Measurements from ENCODE around the gene SLC25A19.
"Not testable (repeated sequence)": the region's sequence is repeated elsewhere in the genome, so short reads cannot be mapped to it uniquely, and the experiment has no call there.

The SLC25A19 gene

GRCh38 chr17:75288359-75288758 is 874 bp downstream of the SLC25A19 start:
- TF ChIP-seq POLR2A (IDR thresholded peaks at IDR 0.05; ENCODE audit: low read length), result no peak
- TF ChIP-seq GATA1 (IDR thresholded peaks at IDR 0.05; ENCODE audit: low read depth, low read length), result no peak
- DNase-seq, result no peak

GRCh38 chr17:75287221-75287620 is 2.0 kb downstream of the SLC25A19 start:
- no peak for DNase-seq
- TF ChIP-seq POLR2A (IDR thresholded peaks at IDR 0.05; ENCODE audit: low read length) (no peak), GATA1 (IDR thresholded peaks at IDR 0.05; ENCODE audit: low read depth, low read length) (no peak)

- no peak for DNase-seq
- no peak for TF ChIP-seq POLR2A (IDR thresholded peaks at IDR 0.05; ENCODE audit: low read length)
- no peak for TF ChIP-seq GATA1 (IDR thresholded peaks at IDR 0.05; ENCODE audit: low read depth, low read length)
Measured at GRCh38 chr17:75285123-75285522, 4.1 kb downstream of the SLC25A19 start.

GRCh38 chr17:75280189-75280588 is 9.0 kb downstream of the SLC25A19 start:
- DNase-seq, result not testable (repeated sequence)

- TF ChIP-seq GATA1 (IDR thresholded peaks at IDR 0.05; ENCODE audit: low read depth, low read length) (no peak), POLR2A (IDR thresholded peaks at IDR 0.05; ENCODE audit: low read length) (no peak)
- DNase-seq, result no peak
Measured at GRCh38 chr17:75277664-75278071, 11.6 kb downstream of the SLC25A19 start.

GRCh38 chr17:75273977-75274708 is 15.1 kb downstream of the SLC25A19 start:
- no peak for TF ChIP-seq GATA1 (IDR thresholded peaks at IDR 0.05; ENCODE audit: low read depth, low read length)
- TF ChIP-seq POLR2A (IDR thresholded peaks at IDR 0.05; ENCODE audit: low read length), result no peak
- peak; percentile 68 to 87 for DNase-seq

GRCh38 chr17:75272848-75273184 is 16.4 kb downstream of the SLC25A19 start:
- TF ChIP-seq GATA1 (IDR thresholded peaks at IDR 0.05; ENCODE audit: low read depth, low read length) (no peak), POLR2A (IDR thresholded peaks at IDR 0.05; ENCODE audit: low read length) (no peak)
- no peak for DNase-seq

- TF ChIP-seq GATA1 (IDR thresholded peaks at IDR 0.05; ENCODE audit: low read depth, low read length) (no peak), POLR2A (IDR thresholded peaks at IDR 0.05; ENCODE audit: low read length) (no peak)
- DNase-seq, result no peak
Measured at GRCh38 chr17:75271955-75272847, 17.0 kb downstream of the SLC25A19 start.

- TF ChIP-seq POLR2A (IDR thresholded peaks at IDR 0.05; ENCODE audit: low read length) (peak; percentile 69), GATA1 (IDR thresholded peaks at IDR 0.05; ENCODE audit: low read depth, low read length) (no peak)
- DNase-seq, result peak; percentile 88 to 94
Measured at GRCh38 chr17:75271233-75271954, 17.8 kb downstream of the SLC25A19 start.

- TF ChIP-seq GATA1 (IDR thresholded peaks at IDR 0.05; ENCODE audit: low read depth, low read length) (no peak), POLR2A (IDR thresholded peaks at IDR 0.05; ENCODE audit: low read length) (peak; percentile 69)
- DNase-seq, result no peak
Measured at GRCh38 chr17:75270966-75271232, 18.3 kb downstream of the SLC25A19 start, which contains the start of gene MIF4GD. Gene MIF4GD (minus strand): TSS chr17:75271231. CDS start chr17:75270195, 1,036 bp downstream.

GRCh38 chr17:75270218-75270965 is 18.8 kb downstream of the SLC25A19 start:
- no peak for TF ChIP-seq GATA1 (IDR thresholded peaks at IDR 0.05; ENCODE audit: low read depth, low read length)
- TF ChIP-seq POLR2A (IDR thresholded peaks at IDR 0.05; ENCODE audit: low read length), result no peak
- peak; percentile 78 to 86 for DNase-seq

GRCh38 chr17:75269844-75270217 is 19.4 kb downstream of the SLC25A19 start:
- TF ChIP-seq POLR2A (IDR thresholded peaks at IDR 0.05; ENCODE audit: low read length) (no peak), GATA1 (IDR thresholded peaks at IDR 0.05; ENCODE audit: low read depth, low read length) (no peak)
- no peak for DNase-seq

GRCh38 chr17:75267411-75268232 is 21.6 kb downstream of the SLC25A19 start:
- no peak for TF ChIP-seq GATA1 (IDR thresholded peaks at IDR 0.05; ENCODE audit: low read depth, low read length)
- TF ChIP-seq POLR2A (IDR thresholded peaks at IDR 0.05; ENCODE audit: low read length), result no peak
- DNase-seq, result peak in 1 of 2 experiments; percentile 34
